ENCODE measurements around the gene ELP1.
"Not testable (repeated sequence)": the region's sequence is repeated elsewhere in the genome, so short reads cannot be mapped to it uniquely, and the experiment has no call there.

The ELP1 gene

GRCh38 chr9:108921200-108921599, 12.7 kb downstream of the ELP1 start:
- H3K36me3 ChIP-seq (ENCODE audit: control insufficient read depth in 1 of 2, insufficient read depth in 2 of 2, low read length in 2 of 2): peaks cover 65 to 84% of the 10 kb centered on the region in 2 donors

DNA sequence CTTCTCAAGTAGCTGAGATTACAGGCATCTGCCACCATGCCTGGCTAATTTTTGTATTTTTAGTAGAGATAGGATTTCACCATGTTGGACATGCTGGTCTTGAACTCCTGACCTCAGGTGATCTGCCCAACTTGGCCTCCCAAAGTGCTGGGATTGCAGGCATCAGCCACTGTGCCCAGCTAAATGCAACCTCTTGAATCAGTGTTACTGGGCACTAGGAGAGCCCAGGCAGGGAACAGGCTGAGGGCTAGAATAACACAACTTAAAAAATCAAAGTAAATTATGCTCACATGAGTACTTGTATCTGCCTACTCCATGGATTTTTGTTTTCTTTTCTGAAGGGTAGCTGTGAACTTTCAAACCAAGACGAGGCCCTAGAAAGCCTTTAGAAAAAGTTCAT, 13.5 kb downstream of the ELP1 start:
- not testable (repeated sequence) for H3K27ac ChIP-seq (ENCODE audit: low read length); H3K4me3 ChIP-seq (ENCODE audit: low read depth in 1 of 2, low read length in 2 of 2); H3K4me1 ChIP-seq (ENCODE audit: control insufficient read depth in 1 of 2, insufficient read depth in 2 of 2, low read length in 2 of 2); H3K9me3 ChIP-seq (ENCODE audit: control insufficient read depth in 1 of 2, low read length in 2 of 2); H3K27me3 ChIP-seq (ENCODE audit: low read depth, low read length)
- peaks cover 65 to 83% of the 10 kb centered on the region in 2 donors for H3K36me3 ChIP-seq (ENCODE audit: control insufficient read depth in 1 of 2, insufficient read depth in 2 of 2, low read length in 2 of 2)

More at GRCh38 chr9:108921200-108921599, 12.7 kb downstream of the ELP1 start:
- Histone ChIP-seq H3K9me3 (ENCODE audit: control insufficient read depth in 1 of 2, low read length in 2 of 2) (no peaks in the 10 kb centered on the region), H3K4me1 (ENCODE audit: control insufficient read depth in 1 of 2, insufficient read depth in 2 of 2, low read length in 2 of 2) (no peaks in the 10 kb centered on the region), H3K27ac (ENCODE audit: low read length) (no peak overlapping the region), H3K27me3 (ENCODE audit: low read depth, low read length) (no peaks in the 10 kb centered on the region), H3K4me3 (ENCODE audit: low read depth in 1 of 2, low read length in 2 of 2) (no peak overlapping the region)

- Histone ChIP-seq H3K4me1 (ENCODE audit: control insufficient read depth in 1 of 2, insufficient read depth in 2 of 2, low read length in 2 of 2) (no peaks in the 10 kb centered on the region), H3K36me3 (ENCODE audit: control insufficient read depth in 1 of 2, insufficient read depth in 2 of 2, low read length in 2 of 2) (peaks cover 62 to 83% of the 10 kb centered on the region in 2 donors), H3K9me3 (ENCODE audit: control insufficient read depth in 1 of 2, low read length in 2 of 2) (no peaks in the 10 kb centered on the region), H3K27me3 (ENCODE audit: low read depth, low read length) (no peaks in the 10 kb centered on the region), H3K27ac (ENCODE audit: low read length) (no peak overlapping the region), H3K4me3 (ENCODE audit: low read depth in 1 of 2, low read length in 2 of 2) (no peak overlapping the region)
Measured at GRCh38 chr9:108919517-108919916, 14.4 kb downstream of the ELP1 start.

DNA sequence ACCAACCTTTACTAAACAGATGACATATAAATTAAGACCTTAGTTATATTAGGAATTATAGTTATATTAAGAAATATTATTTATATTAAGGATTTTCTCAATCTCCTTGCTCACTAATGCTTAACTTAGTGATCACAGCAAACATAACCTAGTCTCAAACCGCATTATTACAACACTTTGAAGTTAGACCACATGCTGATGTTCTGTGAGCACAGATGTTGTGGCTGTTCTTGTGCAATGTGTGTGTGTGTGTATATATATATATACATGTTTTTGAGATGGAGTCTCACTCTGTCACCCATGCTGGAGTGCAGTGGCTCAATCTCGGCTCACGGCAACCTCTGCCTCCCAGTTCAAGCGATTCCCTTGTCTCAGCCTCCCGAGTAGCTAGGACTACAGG, 20.5 kb downstream of the ELP1 start:
- Histone ChIP-seq H3K27me3 (ENCODE audit: low read depth, low read length) (no peaks in the 10 kb centered on the region), H3K4me3 (ENCODE audit: low read depth in 1 of 2, low read length in 2 of 2) (no peak overlapping the region), H3K27ac (ENCODE audit: low read length) (no peak overlapping the region), H3K9me3 (ENCODE audit: control insufficient read depth in 1 of 2, low read length in 2 of 2) (no peaks in the 10 kb centered on the region), H3K4me1 (ENCODE audit: control insufficient read depth in 1 of 2, insufficient read depth in 2 of 2, low read length in 2 of 2) (no peaks in the 10 kb centered on the region), H3K36me3 (ENCODE audit: control insufficient read depth in 1 of 2, insufficient read depth in 2 of 2, low read length in 2 of 2) (peaks cover 59 to 75% of the 10 kb centered on the region in 2 donors)

- Histone ChIP-seq H3K9me3 (ENCODE audit: control insufficient read depth in 1 of 2, low read length in 2 of 2) (no peaks in the 10 kb centered on the region), H3K27me3 (ENCODE audit: low read depth, low read length) (no peaks in the 10 kb centered on the region), H3K4me3 (ENCODE audit: low read depth in 1 of 2, low read length in 2 of 2) (no peak overlapping the region), H3K27ac (ENCODE audit: low read length) (no peak overlapping the region), H3K36me3 (ENCODE audit: control insufficient read depth in 1 of 2, insufficient read depth in 2 of 2, low read length in 2 of 2) (peaks cover 59 to 75% of the 10 kb centered on the region in 2 donors), H3K4me1 (ENCODE audit: control insufficient read depth in 1 of 2, insufficient read depth in 2 of 2, low read length in 2 of 2) (no peaks in the 10 kb centered on the region)
Measured at GRCh38 chr9:108911820-108912219, 22.1 kb downstream of the ELP1 start.

DNA sequence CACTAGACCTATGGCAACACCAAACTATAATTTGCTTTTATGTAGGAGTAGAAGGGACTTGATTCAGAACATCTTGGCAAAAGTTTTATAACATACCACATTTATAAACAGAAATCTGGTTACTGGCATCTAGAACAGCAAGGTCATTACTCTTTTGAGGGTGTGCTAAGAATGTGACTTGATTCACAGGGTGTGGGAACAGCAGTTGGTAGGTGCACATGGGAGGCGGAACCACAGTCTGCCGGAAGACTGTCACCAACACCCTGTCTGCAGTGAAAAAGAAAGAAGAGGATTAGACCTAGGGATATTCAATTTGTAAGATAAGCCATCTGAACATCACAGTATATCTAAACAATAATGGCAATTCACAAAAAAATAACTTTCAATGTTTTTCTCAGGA, 23.0 kb downstream of the ELP1 start:
- Histone ChIP-seq H3K4me1 (ENCODE audit: control insufficient read depth in 1 of 2, insufficient read depth in 2 of 2, low read length in 2 of 2) (no peaks in the 10 kb centered on the region), H3K9me3 (ENCODE audit: control insufficient read depth in 1 of 2, low read length in 2 of 2) (no peaks in the 10 kb centered on the region), H3K27me3 (ENCODE audit: low read depth, low read length) (no peaks in the 10 kb centered on the region), H3K36me3 (ENCODE audit: control insufficient read depth in 1 of 2, insufficient read depth in 2 of 2, low read length in 2 of 2) (peaks cover 64 to 80% of the 10 kb centered on the region in 2 donors), H3K4me3 (ENCODE audit: low read depth in 1 of 2, low read length in 2 of 2) (no peak overlapping the region), H3K27ac (ENCODE audit: low read length) (no peak overlapping the region)

- Histone ChIP-seq H3K4me1 (ENCODE audit: control insufficient read depth in 1 of 2, insufficient read depth in 2 of 2, low read length in 2 of 2) (no peaks in the 10 kb centered on the region), H3K9me3 (ENCODE audit: control insufficient read depth in 1 of 2, low read length in 2 of 2) (no peaks in the 10 kb centered on the region), H3K4me3 (ENCODE audit: low read depth in 1 of 2, low read length in 2 of 2) (no peak overlapping the region), H3K27me3 (ENCODE audit: low read depth, low read length) (no peaks in the 10 kb centered on the region), H3K27ac (ENCODE audit: low read length) (no peak overlapping the region), H3K36me3 (ENCODE audit: control insufficient read depth in 1 of 2, insufficient read depth in 2 of 2, low read length in 2 of 2) (peaks cover 63 to 80% of the 10 kb centered on the region in 2 donors)
Measured at GRCh38 chr9:108910402-108910801, 23.5 kb downstream of the ELP1 start.

DNA sequence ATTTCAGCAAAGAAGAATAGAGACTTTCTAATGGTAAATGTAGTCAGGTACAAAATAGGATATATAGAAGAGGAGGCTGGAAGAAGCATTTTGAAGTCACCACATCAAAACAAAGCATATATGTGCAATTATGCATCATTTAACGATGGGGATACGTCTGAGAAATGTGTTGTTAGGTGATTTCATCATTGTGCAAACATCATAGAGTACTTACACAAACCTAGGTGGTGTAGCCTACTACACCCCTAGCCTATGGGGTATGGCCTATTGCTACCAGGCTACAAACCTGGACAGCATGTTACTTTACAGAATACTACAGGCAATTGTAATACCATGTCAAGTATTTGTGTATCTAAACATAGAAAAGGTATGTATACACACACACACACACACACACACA, 28.4 kb downstream of the ELP1 start:
- H3K4me3 ChIP-seq (ENCODE audit: low read depth in 1 of 2, low read length in 2 of 2): no peak overlapping the region
- no peaks in the 10 kb centered on the region for H3K27me3 ChIP-seq (ENCODE audit: low read depth, low read length)
- H3K36me3 ChIP-seq (ENCODE audit: control insufficient read depth in 1 of 2, insufficient read depth in 2 of 2, low read length in 2 of 2): peaks cover 67 to 80% of the 10 kb centered on the region in 2 donors
- H3K4me1 ChIP-seq (ENCODE audit: control insufficient read depth in 1 of 2, insufficient read depth in 2 of 2, low read length in 2 of 2): no peaks in the 10 kb centered on the region
- no peak overlapping the region for H3K27ac ChIP-seq (ENCODE audit: low read length)
- no peaks in the 10 kb centered on the region for H3K9me3 ChIP-seq (ENCODE audit: control insufficient read depth in 1 of 2, low read length in 2 of 2)

- H3K27ac ChIP-seq (ENCODE audit: low read length): no peak overlapping the region
- H3K36me3 ChIP-seq (ENCODE audit: control insufficient read depth in 1 of 2, insufficient read depth in 2 of 2, low read length in 2 of 2): peaks cover 74 to 86% of the 10 kb centered on the region in 2 donors
- H3K4me1 ChIP-seq (ENCODE audit: control insufficient read depth in 1 of 2, insufficient read depth in 2 of 2, low read length in 2 of 2): no peaks in the 10 kb centered on the region
- no peak overlapping the region for H3K4me3 ChIP-seq (ENCODE audit: low read depth in 1 of 2, low read length in 2 of 2)
- no peaks in the 10 kb centered on the region for H3K27me3 ChIP-seq (ENCODE audit: low read depth, low read length)
- H3K9me3 ChIP-seq (ENCODE audit: control insufficient read depth in 1 of 2, low read length in 2 of 2): no peaks in the 10 kb centered on the region
Measured at GRCh38 chr9:108904161-108904560, 29.8 kb downstream of the ELP1 start.

DNA sequence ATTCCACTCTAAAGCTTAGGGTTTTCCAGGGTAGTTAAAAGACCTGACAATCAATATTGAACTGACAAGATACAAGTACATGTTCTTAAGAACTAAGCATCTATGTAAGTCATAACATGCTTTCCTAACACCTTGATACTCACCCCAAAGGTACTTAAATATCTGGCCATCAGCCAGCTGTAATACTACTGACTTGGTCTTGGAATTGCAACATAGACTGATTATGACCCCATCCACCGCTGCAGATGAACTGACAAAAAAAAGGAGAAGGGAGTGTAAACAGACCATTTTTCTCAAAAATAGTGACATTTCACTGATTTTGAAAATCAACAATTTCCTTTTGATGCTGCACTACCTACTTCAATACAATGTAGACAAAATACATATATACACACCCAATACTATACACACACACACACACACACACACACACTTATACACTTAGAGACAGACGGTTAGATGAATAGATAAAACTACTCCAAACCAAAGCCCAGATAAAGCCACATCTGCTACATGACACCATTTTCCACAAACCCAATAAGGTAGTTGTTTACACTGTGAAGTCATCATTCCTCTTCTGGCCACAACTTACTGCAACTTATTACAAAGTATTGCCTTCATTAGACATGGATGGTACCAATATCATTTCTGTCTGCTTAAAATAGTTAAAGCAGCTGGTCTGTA, 30.4 kb downstream of the ELP1 start:
- Histone ChIP-seq H3K9me3 (ENCODE audit: control insufficient read depth in 1 of 2, low read length in 2 of 2) (no peaks in the 10 kb centered on the region), H3K36me3 (ENCODE audit: control insufficient read depth in 1 of 2, insufficient read depth in 2 of 2, low read length in 2 of 2) (peaks cover 71 to 87% of the 10 kb centered on the region in 2 donors), H3K4me3 (ENCODE audit: low read depth in 1 of 2, low read length in 2 of 2) (no peak overlapping the region), H3K27me3 (ENCODE audit: low read depth, low read length) (no peaks in the 10 kb centered on the region), H3K4me1 (ENCODE audit: control insufficient read depth in 1 of 2, insufficient read depth in 2 of 2, low read length in 2 of 2) (no peaks in the 10 kb centered on the region), H3K27ac (ENCODE audit: low read length) (no peak overlapping the region)

- no peak overlapping the region for H3K27ac ChIP-seq (ENCODE audit: low read length)
- peaks cover 72 to 84% of the 10 kb centered on the region in 2 donors for H3K36me3 ChIP-seq (ENCODE audit: control insufficient read depth in 1 of 2, insufficient read depth in 2 of 2, low read length in 2 of 2)
- no peaks in the 10 kb centered on the region for H3K27me3 ChIP-seq (ENCODE audit: low read depth, low read length)
- no peaks in the 10 kb centered on the region for H3K4me1 ChIP-seq (ENCODE audit: control insufficient read depth in 1 of 2, insufficient read depth in 2 of 2, low read length in 2 of 2)
- no peaks in the 10 kb centered on the region for H3K9me3 ChIP-seq (ENCODE audit: control insufficient read depth in 1 of 2, low read length in 2 of 2)
- no peak overlapping the region for H3K4me3 ChIP-seq (ENCODE audit: low read depth in 1 of 2, low read length in 2 of 2)
Measured at GRCh38 chr9:108900176-108900575, 33.7 kb downstream of the ELP1 start.
